Skeletal muscle tissue (tissue), 4 donors: ENCODE data around the gene PTRH1. TPM values are rescaled to one million over a fixed set of nuclear protein-coding genes. Genes with fewer than 3 reads are reported as not detected.

Source experiments
- H3K27ac ChIP-seq: one replicate; pipeline ENCODE4 v1.7.0; 2013; ENCODE audit warnings: mild to moderate bottlenecking, low read depth, low read length, inconsistent platforms
- H3K27me3 ChIP-seq, 3 donors: one replicate each; pipeline ENCODE4 v1.7.0; 2013; ENCODE audit warnings: low read length in 3 of 3; ENCODE audit not compliant: control insufficient read depth in 3 of 3, insufficient read depth in 3 of 3
- H3K36me3 ChIP-seq, 3 donors: one replicate each; pipeline ENCODE4 v1.7.0; 2013; ENCODE audit warnings: low read length in 3 of 3; ENCODE audit not compliant: control insufficient read depth in 3 of 3, insufficient read depth in 3 of 3
- H3K4me1 ChIP-seq, 3 donors: one replicate each; pipeline ENCODE4 v1.7.0; 2013; ENCODE audit warnings: low read length in 3 of 3, mild to moderate bottlenecking in 3 of 3; ENCODE audit not compliant: control insufficient read depth in 3 of 3, insufficient read depth in 3 of 3
- H3K4me3 ChIP-seq, 3 donors: one replicate each; pipeline ENCODE4 v1.7.0; 2013; ENCODE audit warnings: low read length in 3 of 3
- H3K9ac ChIP-seq, 3 donors: one replicate each; pipeline ENCODE4 v1.7.0; 2013; ENCODE audit warnings: low read length in 3 of 3, mild to moderate bottlenecking in 3 of 3, moderate library complexity in 2 of 3, low read depth in 1 of 3
- H3K9me3 ChIP-seq, 3 donors: one replicate each; pipeline ENCODE4 v1.7.0; 2013; ENCODE audit warnings: low read length in 3 of 3; ENCODE audit not compliant: control insufficient read depth in 3 of 3
- total RNA-seq: library from RNA; depleted of rRNA; stranded (reverse); fragments of >200 nt; gene quantifications from one replicate; pipeline ENCODE4 v1.2.3, GENCODE V29; 2014
- donor health status: Osteomylitis.

PTRH1 gene
- total RNA-seq, 1 donor from 2014 or later: 8.4 TPM

DNA sequence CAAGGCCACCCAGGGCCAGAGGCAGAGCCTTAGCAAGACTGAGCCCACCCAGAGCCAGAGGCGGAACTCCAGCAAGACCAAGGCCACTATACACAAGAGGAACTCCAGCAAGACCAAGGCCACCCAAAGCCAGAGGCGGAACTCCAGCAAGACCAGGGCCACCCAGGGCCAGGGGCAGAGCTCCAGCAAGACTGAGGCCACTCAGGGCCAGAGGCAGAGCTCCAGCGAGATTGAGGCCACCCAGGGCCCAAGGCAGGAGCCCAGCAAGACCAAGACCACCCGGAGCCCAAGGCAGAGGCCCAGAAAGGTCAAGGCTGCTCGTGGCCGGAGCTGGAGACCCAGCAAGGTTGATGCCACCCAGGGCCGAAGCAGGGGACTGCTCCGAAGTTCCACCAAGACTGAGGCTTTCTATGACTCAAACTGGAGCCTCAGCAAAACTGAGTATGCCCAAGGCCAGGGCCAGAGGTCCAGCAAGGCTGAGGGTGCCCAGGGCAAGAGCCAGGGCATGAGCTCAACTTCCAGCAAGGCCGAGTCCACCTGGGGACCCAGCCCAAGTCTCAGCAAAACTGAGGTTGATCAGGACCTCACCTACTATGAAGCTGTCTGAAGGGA is 15.4 kb upstream of the PTRH1 start:
- H3K4me3 ChIP-seq: no peak overlapping the region
- peaks cover 6 to 24% (median 21%) of the 10 kb centered on the region in 3 donors for H3K36me3 ChIP-seq
- H3K27ac ChIP-seq: no peak overlapping the region
- no peaks in the 10 kb centered on the region for H3K27me3 ChIP-seq
- H3K9ac ChIP-seq: no peak overlapping the region
- peaks cover 6 to 13% (median 13%) of the 10 kb centered on the region in 3 donors for H3K4me1 ChIP-seq
- no peaks in the 10 kb centered on the region for H3K9me3 ChIP-seq

DNA sequence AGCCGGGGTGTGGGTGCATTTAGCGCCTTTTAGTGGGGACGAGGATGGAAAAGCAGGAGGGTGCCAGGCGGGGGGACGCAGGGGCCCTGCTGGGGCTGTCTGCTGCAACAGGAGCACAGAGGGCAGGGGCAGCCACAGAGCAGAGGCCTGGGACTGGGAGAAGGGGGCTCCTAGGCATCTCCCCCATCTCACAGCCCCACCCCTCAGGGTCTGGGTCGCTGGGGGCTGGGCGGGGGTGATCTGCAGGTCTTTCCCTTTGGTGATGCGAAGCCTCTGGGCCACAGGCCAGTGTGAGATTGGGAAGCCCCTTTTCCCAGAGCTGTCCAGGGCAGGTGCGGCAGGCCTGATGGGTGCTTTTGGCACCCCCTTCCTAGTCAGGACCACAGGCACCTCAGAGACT is 14.8 kb upstream of the PTRH1 start:
- H3K4me1 ChIP-seq: peaks cover 6 to 13% (median 7%) of the 10 kb centered on the region in 3 donors
- H3K4me3 ChIP-seq: no peak overlapping the region
- no peaks in the 10 kb centered on the region for H3K9me3 ChIP-seq
- no peak overlapping the region for H3K9ac ChIP-seq
- H3K27me3 ChIP-seq: no peaks in the 10 kb centered on the region
- peaks cover 6 to 24% (median 21%) of the 10 kb centered on the region in 3 donors for H3K36me3 ChIP-seq
- no peak overlapping the region for H3K27ac ChIP-seq

DNA sequence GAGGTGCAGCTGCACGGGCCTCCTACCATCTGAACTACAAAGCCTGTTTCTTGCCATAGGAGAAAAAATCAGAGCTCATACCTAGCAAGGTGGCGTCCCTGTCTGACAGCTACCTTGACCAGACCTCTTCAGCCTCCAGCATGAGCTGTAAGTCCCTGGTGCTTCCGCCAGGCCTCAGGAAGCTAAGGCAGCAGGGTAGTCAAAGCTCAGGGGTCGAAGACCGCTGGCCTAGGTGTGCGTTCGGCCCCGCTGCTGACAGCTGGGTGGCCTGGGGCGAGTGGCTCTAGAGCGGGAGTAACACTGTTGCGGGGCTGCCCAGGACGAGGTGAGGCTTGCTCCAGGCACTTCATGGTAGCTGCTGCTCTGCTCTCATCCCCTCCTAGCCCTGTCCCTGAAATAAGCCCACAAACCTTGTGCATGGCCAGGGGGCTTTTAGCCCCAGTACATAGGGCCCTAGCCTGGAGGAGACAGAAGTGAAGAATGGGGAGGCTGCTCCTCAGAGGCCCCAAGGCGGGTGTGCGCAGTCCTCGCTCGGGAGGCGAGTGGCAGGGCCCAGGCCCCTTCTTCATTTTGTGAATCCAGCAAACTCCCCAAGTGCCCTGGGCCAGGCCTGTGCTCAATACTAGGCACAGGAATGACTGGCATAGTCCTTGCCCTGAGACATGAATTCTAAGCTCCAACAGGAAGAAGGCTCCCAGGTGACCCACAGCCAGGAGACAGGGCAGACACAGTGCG is 14.2 kb upstream of the PTRH1 start:
- no peak overlapping the region for H3K4me3 ChIP-seq
- no peak overlapping the region for H3K27ac ChIP-seq
- H3K4me1 ChIP-seq: peaks cover 6 to 12% (median 7%) of the 10 kb centered on the region in 3 donors
- H3K27me3 ChIP-seq: no peaks in the 10 kb centered on the region
- H3K9ac ChIP-seq: no peak overlapping the region
- no peaks in the 10 kb centered on the region for H3K9me3 ChIP-seq
- H3K36me3 ChIP-seq: peaks cover 6 to 24% (median 21%) of the 10 kb centered on the region in 3 donors

DNA sequence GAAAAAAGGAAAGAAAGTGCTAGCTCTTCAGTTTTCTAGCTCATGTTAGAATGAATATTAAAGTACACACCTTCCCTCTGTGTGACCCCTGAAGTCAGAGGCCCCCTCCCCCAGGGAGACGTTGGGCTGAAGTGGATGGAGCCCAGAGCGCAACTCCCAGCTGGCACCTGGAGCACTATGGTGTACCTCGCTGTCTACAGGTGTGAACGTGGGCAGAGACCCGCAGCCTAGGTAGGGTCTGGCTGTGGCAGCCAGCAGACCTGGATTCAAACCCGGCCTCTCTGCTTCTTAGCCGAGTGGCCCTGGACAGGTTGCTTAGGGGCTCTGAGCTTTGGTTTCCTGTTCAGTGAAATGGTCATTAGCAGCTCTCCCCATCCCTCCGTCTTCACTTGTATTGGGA is 13.3 kb upstream of the PTRH1 start:
- Histone ChIP-seq H3K36me3 (peaks cover 6 to 24% (median 21%) of the 10 kb centered on the region in 3 donors), H3K27me3 (no peaks in the 10 kb centered on the region), H3K4me1 (peaks cover 0 to 4% (median 3%) of the 10 kb centered on the region in 3 donors), H3K4me3 (no peak overlapping the region), H3K9me3 (no peaks in the 10 kb centered on the region), H3K27ac (no peak overlapping the region), H3K9ac (no peak overlapping the region)

DNA sequence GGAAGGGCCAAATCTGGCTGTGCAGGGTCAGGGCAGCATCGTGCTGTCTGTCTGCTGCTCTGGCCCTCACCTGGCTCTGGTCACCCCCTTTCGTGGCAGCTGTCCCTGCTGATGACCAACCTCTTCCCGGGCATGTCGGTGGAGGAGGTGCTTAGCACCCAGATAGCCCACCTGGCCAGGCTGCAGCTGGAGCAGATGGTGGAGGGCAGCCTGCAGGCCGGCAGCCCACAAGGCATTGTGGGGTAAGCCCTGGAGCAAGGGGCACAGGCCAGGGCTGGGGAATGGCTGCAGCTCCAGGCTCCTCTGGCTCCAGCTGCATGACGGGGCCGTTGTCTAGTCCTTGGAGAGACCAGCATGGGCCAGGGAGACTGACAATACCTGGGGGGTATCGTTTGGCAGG is 11.4 kb upstream of the PTRH1 start:
- no peak overlapping the region for H3K27ac ChIP-seq
- H3K4me1 ChIP-seq: peaks cover 0 to 4% (median 0%) of the 10 kb centered on the region in 3 donors
- peaks cover 4 to 12% (median 9%) of the 10 kb centered on the region in 3 donors for H3K36me3 ChIP-seq
- H3K9ac ChIP-seq: no peak overlapping the region
- H3K4me3 ChIP-seq: no peak overlapping the region
- no peaks in the 10 kb centered on the region for H3K9me3 ChIP-seq
- peaks cover 0 to 6% (median 0%) of the 10 kb centered on the region in 3 donors for H3K27me3 ChIP-seq

DNA sequence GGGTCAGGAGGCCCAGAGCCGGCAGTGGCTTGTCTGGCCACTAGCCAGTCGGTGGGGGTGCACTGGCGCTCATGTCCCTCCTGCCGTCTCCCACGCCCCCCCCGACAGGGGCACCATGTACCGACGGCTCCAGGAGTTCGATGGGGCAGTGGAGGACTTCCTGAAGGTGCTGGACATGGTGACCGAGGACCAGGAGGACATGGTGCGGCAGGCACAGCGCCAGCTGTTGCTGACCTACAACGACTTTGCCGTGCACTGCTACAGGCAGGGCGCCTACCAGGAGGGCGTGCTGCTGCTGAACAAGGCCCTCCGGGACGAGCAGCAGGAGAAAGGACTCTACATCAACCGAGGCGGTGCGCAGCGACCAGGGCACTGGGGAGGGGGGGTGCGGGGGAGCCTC is 8.5 kb upstream of the PTRH1 start:
- peaks cover 0 to 4% (median 0%) of the 10 kb centered on the region in 3 donors for H3K4me1 ChIP-seq
- no peak overlapping the region for H3K27ac ChIP-seq
- H3K4me3 ChIP-seq: no peak overlapping the region
- H3K27me3 ChIP-seq: peaks cover 0 to 6% (median 0%) of the 10 kb centered on the region in 3 donors
- no peaks in the 10 kb centered on the region for H3K9me3 ChIP-seq
- H3K9ac ChIP-seq: peak overlapping the region in 1 of 3 donors; percentile 54
- no peaks in the 10 kb centered on the region for H3K36me3 ChIP-seq

DNA sequence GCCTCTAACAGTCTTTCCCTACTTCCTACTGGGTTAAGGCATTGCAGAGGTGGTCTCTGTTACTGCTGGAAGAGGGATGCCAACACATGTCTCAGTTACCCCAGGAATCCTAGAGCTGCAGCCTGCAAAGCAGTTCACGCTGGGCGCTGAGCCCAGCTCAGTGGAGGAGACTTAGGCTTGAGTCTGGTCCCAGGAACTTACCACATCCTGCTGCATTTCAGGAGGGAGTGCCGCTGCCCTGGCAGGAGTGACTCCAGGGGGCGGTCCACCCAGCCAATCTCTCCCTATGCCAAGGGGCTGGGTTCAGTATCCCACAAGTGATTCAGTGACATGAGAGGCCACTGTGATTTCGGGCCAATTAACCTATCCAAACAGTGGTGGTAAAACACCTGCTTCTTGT is 8.0 kb upstream of the PTRH1 start:
- peaks cover 0 to 6% (median 0%) of the 10 kb centered on the region in 3 donors for H3K27me3 ChIP-seq
- no peak overlapping the region for H3K4me3 ChIP-seq
- no peak overlapping the region for H3K9ac ChIP-seq
- H3K4me1 ChIP-seq: peaks cover 0 to 4% (median 0%) of the 10 kb centered on the region in 3 donors
- H3K36me3 ChIP-seq: no peaks in the 10 kb centered on the region
- no peaks in the 10 kb centered on the region for H3K9me3 ChIP-seq
- H3K27ac ChIP-seq: no peak overlapping the region

DNA sequence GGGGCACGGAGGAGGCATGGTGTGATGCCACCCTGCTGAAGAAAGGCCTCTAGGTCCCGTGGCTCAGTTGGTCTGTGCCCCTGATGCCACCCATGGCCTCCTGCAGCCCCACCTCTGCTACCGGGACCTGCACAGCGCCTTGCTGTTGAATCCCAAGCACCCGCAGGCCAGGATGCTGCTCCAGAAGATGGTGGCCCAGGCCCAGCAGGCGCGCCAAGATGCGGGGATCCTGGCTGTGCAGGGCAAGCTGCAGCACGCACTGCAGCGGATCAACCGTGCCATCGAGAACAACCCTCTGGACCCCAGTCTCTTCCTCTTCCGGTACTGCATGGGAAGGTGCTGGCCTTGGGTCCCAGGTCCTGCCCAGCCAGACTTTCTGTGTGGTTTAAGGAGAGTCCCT is 7.5 kb upstream of the PTRH1 start:
- Histone ChIP-seq H3K9me3 (no peaks in the 10 kb centered on the region), H3K9ac (no peak overlapping the region), H3K27me3 (peaks cover 0 to 6% (median 0%) of the 10 kb centered on the region in 3 donors), H3K27ac (no peak overlapping the region), H3K36me3 (no peaks in the 10 kb centered on the region), H3K4me3 (no peak overlapping the region), H3K4me1 (peaks cover 0 to 4% (median 0%) of the 10 kb centered on the region in 3 donors)

DNA sequence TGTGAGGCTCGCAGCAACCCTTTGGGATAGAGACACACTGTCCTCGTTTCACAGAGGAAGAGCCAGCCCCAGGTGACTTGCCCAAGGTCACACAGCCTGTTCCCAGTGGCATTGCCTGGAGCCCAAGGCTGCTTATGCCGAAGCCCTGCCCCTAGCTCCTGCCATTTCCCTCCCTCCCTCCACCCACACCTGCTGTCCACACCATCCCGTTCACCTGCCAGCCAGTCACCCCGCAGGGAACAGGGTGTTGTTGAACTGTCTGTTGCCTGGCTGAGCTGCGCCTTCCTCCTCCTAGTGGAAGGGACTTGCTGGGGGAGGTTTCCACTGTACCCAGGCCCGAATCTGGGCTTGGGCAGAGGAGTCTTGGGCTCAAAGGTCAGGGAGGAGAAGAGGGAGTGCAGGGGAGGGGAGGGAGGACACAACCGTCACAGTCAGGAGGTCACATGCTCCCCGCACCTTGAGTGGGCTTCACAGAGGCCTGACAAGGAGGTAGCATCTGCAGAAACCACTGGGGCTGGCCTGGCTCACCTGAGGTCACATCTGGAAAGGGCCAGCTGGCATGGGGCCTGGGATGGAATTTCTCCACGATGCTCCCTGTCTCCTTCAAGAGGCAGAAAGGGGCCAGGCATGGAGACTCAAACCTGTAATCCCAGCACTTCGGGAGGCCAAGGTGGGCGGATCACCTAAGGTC is 6.7 kb upstream of the PTRH1 start:
- peaks cover 0 to 4% (median 0%) of the 10 kb centered on the region in 3 donors for H3K4me1 ChIP-seq
- H3K27ac ChIP-seq: no peak overlapping the region
- no peak overlapping the region for H3K4me3 ChIP-seq
- peaks cover 0 to 6% (median 0%) of the 10 kb centered on the region in 3 donors for H3K27me3 ChIP-seq
- no peak overlapping the region for H3K9ac ChIP-seq
- no peaks in the 10 kb centered on the region for H3K36me3 ChIP-seq
- no peaks in the 10 kb centered on the region for H3K9me3 ChIP-seq

DNA sequence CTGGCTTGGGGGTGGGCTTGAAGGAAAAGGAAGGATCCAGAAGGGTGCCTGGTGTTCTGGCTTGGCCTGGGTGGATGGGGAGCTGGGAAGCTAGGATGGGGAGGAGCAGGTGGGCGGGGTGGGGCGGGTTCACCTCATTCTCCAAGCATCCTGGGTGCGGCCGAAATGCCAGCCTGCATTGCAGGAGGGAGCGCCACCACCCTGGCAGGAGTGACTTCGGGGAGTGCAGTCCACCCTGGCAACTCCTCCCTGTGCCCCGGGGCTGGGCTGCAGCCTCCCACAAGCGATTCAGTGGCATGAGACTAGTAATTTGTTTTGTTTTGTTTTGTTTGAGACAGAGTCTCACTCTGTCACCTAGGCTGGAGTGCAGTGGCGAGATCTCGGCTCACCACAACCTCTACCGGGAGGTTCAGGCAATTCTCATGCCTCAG is 5.9 kb upstream of the PTRH1 start:
- Histone ChIP-seq H3K9me3 (no peaks in the 10 kb centered on the region), H3K27me3 (peaks cover 0 to 6% (median 0%) of the 10 kb centered on the region in 3 donors), H3K9ac (no peak overlapping the region), H3K36me3 (no peaks in the 10 kb centered on the region), H3K4me3 (no peak overlapping the region), H3K4me1 (peaks cover 1 to 4% (median 2%) of the 10 kb centered on the region in 3 donors), H3K27ac (no peak overlapping the region)
